Peyer's patch (tissue), 4 donors: Measurements from ENCODE around the gene EXD2. TPM values are rescaled to one million over a fixed set of nuclear protein-coding genes. Genes with fewer than 3 reads are reported as not detected.

ENCODE experiments used
- DNase-seq, 3 donors: peaks; one replicate each; pipeline ENCODE4 v3.0.0-alpha.2; 2017 to 2019
- H3K27ac ChIP-seq, 4 donors: fragments of 200-600 bp; sonication (generic); one replicate each; pipeline ENCODE4 v1.5.1; 2016 to 2019
- H3K27me3 ChIP-seq, 2 donors: fragments of 200-600 bp; sonication (generic); one replicate each; pipeline ENCODE4 v1.5.1; 2019
- H3K36me3 ChIP-seq, 3 donors: fragments of 200-600 bp; sonication (generic); one replicate each; pipeline ENCODE4 v1.5.1; 2016 to 2019
- H3K4me1 ChIP-seq, 4 donors: fragments of 200-600 bp; sonication (generic); one replicate each; pipeline ENCODE4 v1.5.1; 2016 to 2019
- H3K4me3 ChIP-seq, 4 donors: fragments of 200-600 bp; sonication (generic); 1 replicate in 3 of 4; 2 replicates in 1 of 4; pipeline ENCODE4 v1.5.1; 2016 to 2019; ENCODE audit warnings: mild to moderate bottlenecking in 1 of 4
- H3K9me3 ChIP-seq, 4 donors: fragments of 200-600 bp; sonication (generic); one replicate each; pipeline ENCODE4 v1.5.1; 2016 to 2019; ENCODE audit warnings: mild to moderate bottlenecking in 1 of 4
- POLR2A ChIP-seq, 2 donors: fragments of 450-650 bp; IDR thresholded peaks; one replicate each; pipeline ENCODE4 v1.5.1; 2017; ENCODE audit warnings: antibody characterized with exemption in 2 of 2, mild to moderate bottlenecking in 2 of 2, moderate library complexity in 2 of 2
- total RNA-seq, 4 donors: library from RNA; depleted of rRNA; stranded (reverse); fragments of >200 nt; gene quantifications; one replicate each; pipeline ENCODE4 v1.1.0, GENCODE V29; 2016
- TF ChIP-seq, protein P1 (sequence below), 6 experiments: fragments of 450-650 bp in 4 of 6; fragments of 200-600 bp in 2 of 6; sonication (generic) in 1 of 6; IDR thresholded peaks; one replicate each; pipeline ENCODE4 v1.5.1; 2017 to 2019; ENCODE audit warnings: antibody characterized with exemption in 6 of 6, mild to moderate bottlenecking in 3 of 6, moderate library complexity in 1 of 6

Gene EXD2
- total RNA-seq, 4 donors from 2014 or later, result 12.1 to 19.2 (median 15.2) TPM

DNA sequence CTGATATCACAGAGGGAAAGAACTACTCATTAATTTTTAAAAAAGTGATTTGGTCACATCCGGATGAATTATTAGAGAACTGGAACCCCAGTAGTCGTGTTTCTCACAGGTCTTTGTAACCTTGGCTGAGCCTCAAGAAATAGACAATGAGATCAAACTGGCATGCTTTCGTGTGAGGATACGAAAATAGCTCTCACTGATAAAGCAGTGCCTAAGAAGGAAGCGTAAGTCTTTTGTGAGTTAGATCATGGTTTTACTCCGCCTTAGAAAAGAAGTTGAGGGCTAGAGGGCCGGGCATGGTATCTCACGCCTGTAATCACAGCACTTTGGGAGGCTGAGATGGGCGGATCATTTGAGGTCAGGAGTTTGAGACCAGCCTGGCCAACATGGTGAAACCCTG is 34.9 kb downstream of the EXD2 start:
- Histone ChIP-seq H3K27ac (no peak overlapping the region), H3K36me3 (peaks cover 0 to 26% (median 0%) of the 10 kb centered on the region in 3 donors), H3K27me3 (no peaks in the 10 kb centered on the region), H3K4me1 (no peaks in the 10 kb centered on the region), H3K4me3 (no peak overlapping the region), H3K9me3 (no peaks in the 10 kb centered on the region)
- DNase-seq, result no peak
- TF ChIP-seq, protein P1, sequence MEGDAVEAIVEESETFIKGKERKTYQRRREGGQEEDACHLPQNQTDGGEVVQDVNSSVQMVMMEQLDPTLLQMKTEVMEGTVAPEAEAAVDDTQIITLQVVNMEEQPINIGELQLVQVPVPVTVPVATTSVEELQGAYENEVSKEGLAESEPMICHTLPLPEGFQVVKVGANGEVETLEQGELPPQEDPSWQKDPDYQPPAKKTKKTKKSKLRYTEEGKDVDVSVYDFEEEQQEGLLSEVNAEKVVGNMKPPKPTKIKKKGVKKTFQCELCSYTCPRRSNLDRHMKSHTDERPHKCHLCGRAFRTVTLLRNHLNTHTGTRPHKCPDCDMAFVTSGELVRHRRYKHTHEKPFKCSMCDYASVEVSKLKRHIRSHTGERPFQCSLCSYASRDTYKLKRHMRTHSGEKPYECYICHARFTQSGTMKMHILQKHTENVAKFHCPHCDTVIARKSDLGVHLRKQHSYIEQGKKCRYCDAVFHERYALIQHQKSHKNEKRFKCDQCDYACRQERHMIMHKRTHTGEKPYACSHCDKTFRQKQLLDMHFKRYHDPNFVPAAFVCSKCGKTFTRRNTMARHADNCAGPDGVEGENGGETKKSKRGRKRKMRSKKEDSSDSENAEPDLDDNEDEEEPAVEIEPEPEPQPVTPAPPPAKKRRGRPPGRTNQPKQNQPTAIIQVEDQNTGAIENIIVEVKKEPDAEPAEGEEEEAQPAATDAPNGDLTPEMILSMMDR (IDR thresholded peaks at IDR 0.05), result no peak
- TF ChIP-seq POLR2A (IDR thresholded peaks at IDR 0.05), result no peak

- H3K27ac ChIP-seq, result no peak overlapping the region
- peaks cover 0 to 26% (median 0%) of the 10 kb centered on the region in 3 donors for H3K36me3 ChIP-seq
- no peaks in the 10 kb centered on the region for H3K4me1 ChIP-seq
- no peaks in the 10 kb centered on the region for H3K27me3 ChIP-seq
- no peaks in the 10 kb centered on the region for H3K9me3 ChIP-seq
- TF ChIP-seq, protein P1 (IDR thresholded peaks at IDR 0.05), result no peak
- no peak for TF ChIP-seq POLR2A (IDR thresholded peaks at IDR 0.05)
- no peak for DNase-seq
- no peak overlapping the region for H3K4me3 ChIP-seq
These were observed 35.4 kb downstream of the EXD2 start for GRCh38 chr14:69226736-69227135.

DNA sequence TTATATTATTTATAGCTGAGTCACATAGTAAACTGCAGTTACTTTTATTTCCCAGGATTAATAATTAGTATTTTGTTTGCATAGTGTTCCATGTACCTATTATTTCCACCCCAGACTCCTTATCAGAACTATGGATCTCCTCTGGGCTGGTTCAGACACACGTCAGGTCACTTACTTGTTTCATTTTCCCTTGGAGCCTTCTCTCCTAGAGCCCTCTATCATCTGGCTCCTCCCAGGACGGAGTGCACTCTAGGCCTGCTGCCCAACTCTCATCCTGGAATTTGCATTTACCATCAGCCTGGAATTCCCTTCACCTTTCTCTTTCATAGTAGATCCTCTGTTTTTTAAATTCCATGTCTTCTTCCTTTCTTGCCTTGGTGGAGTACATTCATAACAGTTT is 40.2 kb downstream of the EXD2 start:
- no peak for TF ChIP-seq POLR2A (IDR thresholded peaks at IDR 0.05)
- TF ChIP-seq, protein P1 (IDR thresholded peaks at IDR 0.05), result no peak
- Histone ChIP-seq H3K4me1 (no peaks in the 10 kb centered on the region), H3K27ac (no peak overlapping the region), H3K36me3 (peaks cover 0 to 49% (median 0%) of the 10 kb centered on the region in 3 donors), H3K27me3 (no peaks in the 10 kb centered on the region), H3K4me3 (no peak overlapping the region), H3K9me3 (no peaks in the 10 kb centered on the region)
- no peak for DNase-seq

DNA sequence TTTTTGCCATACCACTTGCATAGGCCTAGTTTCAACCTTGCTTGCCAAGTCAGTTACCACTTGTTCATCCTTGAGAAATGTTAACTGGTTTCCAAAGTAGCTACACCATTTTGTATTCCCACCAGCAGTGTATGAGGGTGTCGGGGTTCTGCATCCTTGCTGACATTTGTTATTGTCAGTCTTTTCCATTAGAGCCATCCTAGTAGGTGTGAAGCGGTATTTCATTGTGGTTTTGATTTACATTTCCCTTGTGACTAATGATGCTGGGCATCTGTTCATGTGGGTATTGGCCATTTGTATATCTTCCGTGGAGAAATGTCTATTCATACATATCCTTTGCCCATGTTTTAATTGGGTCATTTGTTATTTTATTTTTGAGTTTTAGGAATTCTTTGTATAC is 41.1 kb downstream of the EXD2 start:
- Histone ChIP-seq H3K27ac (no peak overlapping the region), H3K9me3 (no peaks in the 10 kb centered on the region), H3K36me3 (peaks cover 0 to 58% (median 0%) of the 10 kb centered on the region in 3 donors), H3K27me3 (no peaks in the 10 kb centered on the region), H3K4me1 (no peaks in the 10 kb centered on the region), H3K4me3 (no peak overlapping the region)
- TF ChIP-seq POLR2A (IDR thresholded peaks at IDR 0.05), result no peak
- TF ChIP-seq, protein P1 (IDR thresholded peaks at IDR 0.05), result no peak
- no peak for DNase-seq

GRCh38 chr14:69234106-69234505 is 42.8 kb downstream of the EXD2 start:
- Histone ChIP-seq H3K9me3 (no peaks in the 10 kb centered on the region), H3K4me3 (no peak overlapping the region), H3K27me3 (no peaks in the 10 kb centered on the region), H3K27ac (no peak overlapping the region), H3K36me3 (peaks cover 0 to 72% (median 0%) of the 10 kb centered on the region in 3 donors), H3K4me1 (no peaks in the 10 kb centered on the region)
- no peak for DNase-seq
- TF ChIP-seq POLR2A (IDR thresholded peaks at IDR 0.05), result no peak
- TF ChIP-seq, protein P1 (IDR thresholded peaks at IDR 0.05), result no peak

- Histone ChIP-seq H3K4me1 (no peaks in the 10 kb centered on the region), H3K27me3 (no peaks in the 10 kb centered on the region), H3K27ac (no peak overlapping the region), H3K9me3 (no peaks in the 10 kb centered on the region), H3K4me3 (no peak overlapping the region), H3K36me3 (peaks cover 0 to 69% (median 0%) of the 10 kb centered on the region in 3 donors)
- DNase-seq, result no peak
- TF ChIP-seq, protein P1 (IDR thresholded peaks at IDR 0.05), result no peak
These were observed 44.4 kb downstream of the EXD2 start for GRCh38 chr14:69235708-69236107.
